Measurements from ENCODE around the gene GATAD2A. TPM values are rescaled to one million over a fixed set of nuclear protein-coding genes. Genes with fewer than 3 reads are reported as not detected.

Gene GATAD2A
- total RNA-seq, 1 donor from 2014 or later, result 135 TPM

DNA sequence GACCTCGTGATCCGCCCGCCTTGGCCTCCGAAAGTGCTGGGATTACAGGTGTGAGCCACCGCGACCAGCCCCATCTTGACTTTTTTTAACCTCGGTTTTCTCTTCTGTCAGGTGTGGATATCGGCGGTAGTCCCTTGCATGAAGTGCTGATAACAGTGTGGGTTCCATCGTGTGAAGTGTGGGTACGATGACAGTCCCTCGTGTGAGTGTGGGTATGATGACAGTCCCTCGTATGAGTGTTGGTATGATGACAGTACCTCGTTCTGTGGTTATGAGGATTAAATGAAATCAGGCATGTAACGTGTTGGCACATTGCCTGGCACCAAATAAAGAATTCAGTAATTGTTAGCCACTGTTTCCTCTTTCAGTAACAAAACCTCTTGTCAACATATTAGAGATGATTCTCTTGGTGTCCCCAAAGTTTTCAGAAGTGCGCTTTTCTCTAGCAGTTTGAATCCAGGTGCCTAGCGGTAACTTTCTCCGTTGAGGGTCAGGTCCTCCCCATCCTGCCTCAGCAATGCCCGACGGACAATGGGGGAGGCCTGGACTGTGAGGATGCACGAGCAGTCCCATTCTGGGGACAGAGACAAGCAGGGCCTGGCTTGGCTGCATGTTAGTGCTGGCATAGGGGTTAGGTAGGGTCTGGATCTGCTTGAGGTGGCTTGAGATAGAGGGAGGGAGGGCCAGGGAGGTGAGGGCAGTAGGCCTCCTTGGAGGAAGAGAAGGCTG lies 15.3 kb downstream of the GATAD2A start:
- intact Hi-C loops (cut with micrococcal nuclease), result no loop called here

DNA sequence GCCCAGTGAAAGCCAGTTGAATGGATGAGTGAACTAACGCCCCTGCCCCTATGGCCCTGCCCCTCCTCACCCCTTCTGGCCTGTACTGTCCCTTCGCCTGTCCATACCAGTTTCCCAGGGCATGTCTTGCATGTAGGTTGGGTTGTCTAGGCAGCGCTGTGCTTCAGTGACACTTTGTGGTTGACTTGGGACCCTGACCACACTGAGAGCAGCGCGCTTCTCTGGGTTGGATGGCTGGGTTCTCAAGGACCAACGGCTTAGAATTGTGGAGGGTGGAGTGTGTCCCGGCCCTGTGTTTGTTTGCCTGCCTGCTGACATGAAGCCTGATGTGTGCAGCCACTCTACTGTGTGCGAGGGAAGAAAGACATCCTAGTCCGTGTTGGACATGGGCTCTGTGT lies 15.8 kb downstream of the GATAD2A start:
- intact Hi-C loops (cut with micrococcal nuclease), result no loop called here

DNA sequence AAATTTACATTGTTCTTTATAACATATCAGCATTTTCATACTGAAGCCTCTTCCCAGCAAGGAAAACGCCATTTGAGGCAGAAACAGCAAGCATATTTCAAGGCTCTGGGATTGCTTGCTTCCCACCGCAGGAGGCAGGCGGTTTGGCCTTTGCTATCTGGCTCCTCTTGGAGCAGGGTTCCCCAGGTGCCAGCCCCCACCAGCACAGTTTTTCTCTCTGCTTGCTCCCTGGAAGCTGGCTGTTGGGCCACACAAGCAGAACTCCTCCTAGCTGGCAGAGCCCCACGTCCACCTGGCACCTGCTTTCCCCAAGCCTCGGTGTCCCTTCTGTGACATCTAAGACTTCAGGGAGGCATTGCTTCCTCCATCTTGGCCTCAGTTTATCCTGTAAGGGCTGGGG lies 16.7 kb downstream of the GATAD2A start:
- intact Hi-C loops (cut with micrococcal nuclease), result no loop called here

DNA sequence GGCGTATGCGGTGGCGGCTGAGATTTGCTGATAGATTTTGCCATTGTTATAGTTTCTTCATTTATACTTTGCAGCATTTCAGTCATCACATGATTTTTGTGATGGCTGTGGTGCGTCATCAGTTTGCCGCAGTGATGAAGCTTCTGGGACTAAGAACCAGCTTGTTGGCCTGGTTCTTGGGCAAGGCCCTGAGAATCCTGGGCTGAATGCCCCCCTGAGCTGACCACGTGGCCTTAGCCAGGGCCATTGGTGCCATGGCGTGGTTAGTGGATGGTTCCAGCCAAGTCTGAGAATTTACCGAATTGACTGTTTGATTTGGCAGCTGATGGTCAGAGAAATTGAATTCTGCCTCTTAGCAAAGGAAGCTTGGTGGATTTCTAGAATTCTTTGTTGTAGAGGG lies 17.8 kb downstream of the GATAD2A start:
- intact Hi-C loops (cut with micrococcal nuclease), result no loop called here

DNA sequence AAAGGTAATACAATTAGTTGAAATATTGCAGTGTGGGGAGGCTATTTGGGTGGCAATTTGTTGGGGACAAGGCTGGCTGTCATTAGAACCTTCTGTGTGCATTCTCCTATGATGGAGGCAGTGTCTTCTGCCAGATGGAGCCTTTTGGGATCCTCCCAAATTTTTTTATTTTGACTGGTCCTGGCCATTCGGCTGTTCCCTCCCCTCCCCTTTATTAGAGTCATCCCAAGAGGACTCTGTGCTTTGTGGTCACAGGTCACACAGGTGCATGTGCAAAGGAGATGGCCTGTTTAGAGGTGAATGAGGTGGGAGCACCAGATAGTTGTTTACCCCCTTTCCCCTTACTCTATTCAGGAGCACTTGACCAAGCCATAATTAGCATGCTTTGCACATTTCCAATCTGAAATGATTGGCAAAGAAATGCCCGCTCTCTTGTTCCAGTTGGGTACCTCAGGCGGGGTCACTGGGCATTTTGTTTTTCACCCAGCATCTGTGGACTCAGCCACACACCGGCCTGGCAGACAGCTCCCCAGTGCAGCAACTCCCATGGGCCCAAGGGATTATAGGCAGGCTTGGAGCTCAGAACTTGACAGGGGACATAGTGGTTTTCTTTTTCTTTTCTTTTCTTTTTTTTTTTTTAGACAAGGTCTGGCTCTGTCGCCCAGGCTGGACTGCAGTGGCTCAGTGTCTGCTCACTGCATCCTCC lies 19.8 kb downstream of the GATAD2A start:
- intact Hi-C loops (cut with micrococcal nuclease), result no loop called here

DNA sequence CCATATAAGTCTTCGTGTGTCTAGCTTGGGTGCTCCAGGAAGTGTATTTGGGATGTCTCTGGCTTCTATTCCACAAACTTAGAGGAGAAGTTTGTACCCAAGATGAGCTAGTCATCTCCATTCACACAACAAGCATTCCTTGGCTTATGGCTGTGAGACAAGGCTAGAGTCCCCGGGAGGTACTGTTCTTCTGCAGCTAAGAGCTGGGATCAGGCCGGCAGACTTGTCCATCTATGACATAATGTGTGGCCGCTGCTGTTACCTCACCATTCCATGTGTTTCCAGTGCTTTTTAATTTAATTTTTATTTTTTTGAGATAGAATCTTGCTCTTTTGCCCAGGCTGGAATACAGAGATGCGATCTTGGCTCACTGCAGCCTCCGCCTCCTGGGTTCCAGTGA lies 20.7 kb downstream of the GATAD2A start:
- intact Hi-C loops (cut with micrococcal nuclease), result no loop called here

DNA sequence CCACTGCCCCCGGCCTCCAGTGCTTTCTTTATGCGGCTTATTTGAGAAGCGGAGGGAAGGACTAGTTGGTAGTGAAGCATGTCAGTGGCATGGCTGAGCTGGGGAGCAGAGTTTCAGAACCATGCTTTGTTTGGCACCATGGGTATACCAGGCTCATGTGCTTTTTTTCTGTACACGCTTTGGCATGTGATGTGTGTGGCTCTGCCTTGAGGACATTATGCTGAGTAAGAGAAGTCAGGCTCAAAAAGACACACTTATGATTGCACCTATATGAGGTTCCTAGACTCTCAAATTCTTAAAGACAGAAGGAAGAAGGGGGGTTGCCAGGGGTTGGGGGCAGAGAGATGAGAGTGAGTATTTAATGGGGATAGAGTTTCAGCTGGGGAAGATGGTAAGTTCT lies 21.3 kb downstream of the GATAD2A start:
- intact Hi-C loops (cut with micrococcal nuclease), result no loop called here

DNA sequence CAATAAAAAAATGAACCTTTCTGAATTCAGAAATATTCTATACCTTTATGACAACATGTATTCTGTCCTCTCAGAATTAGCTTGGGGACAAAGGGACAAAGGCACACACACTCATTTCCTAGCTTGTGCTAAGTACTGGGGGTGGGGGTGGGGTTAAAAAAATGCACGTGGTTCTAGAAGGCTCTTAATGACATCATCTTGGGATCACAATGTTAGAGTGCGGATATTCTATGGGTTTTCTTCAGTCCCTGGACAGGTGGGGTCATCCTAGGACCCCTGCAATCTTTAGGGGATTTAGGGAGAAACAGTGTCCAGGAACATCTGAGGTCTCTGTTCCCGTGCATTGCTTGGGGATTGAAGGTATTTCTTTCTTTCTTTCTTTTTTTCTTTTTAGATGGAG lies 21.8 kb downstream of the GATAD2A start:
- intact Hi-C loops (cut with micrococcal nuclease), result no loop called here

DNA sequence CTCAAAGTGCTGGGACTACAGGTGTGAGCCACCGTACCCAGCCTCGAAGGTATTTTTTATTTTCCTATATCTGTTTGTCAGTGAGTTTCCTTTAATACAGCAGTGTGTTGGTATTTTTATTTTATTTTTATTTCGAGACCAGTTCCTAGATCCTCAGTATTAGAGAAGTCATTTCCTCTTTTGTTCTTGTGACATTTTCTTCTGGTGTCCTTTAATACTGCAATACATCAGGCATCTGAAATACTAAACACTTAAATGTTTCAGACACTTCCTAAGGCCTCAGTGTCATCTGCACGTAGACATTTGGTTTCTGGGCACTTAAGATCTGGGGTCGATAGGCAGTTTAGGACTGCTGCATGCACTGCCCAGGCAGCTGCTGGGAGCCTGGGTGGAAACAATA lies 22.5 kb downstream of the GATAD2A start:
- intact Hi-C loops (cut with micrococcal nuclease), result no loop called here

DNA sequence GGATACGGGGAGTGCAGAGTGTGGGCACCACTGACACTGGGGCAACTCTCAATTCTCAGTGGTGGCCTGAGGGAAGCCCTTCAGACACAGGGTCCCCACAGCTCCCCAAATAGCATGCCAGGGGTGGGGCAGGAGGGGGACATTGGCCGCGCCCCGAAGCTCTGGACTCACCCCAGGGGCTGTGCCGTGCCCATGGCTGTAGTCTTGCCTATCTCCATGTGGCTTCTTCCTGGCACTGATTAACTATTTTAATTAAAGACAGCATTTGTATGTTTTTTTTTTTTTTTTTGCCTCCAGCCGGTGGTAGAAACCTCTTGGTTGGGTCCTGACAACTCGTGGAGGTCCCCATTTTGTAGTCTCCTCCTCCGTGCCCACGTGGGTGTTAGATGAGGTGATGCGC lies 23.3 kb downstream of the GATAD2A start:
- intact Hi-C loops (cut with micrococcal nuclease), result no loop called here

DNA sequence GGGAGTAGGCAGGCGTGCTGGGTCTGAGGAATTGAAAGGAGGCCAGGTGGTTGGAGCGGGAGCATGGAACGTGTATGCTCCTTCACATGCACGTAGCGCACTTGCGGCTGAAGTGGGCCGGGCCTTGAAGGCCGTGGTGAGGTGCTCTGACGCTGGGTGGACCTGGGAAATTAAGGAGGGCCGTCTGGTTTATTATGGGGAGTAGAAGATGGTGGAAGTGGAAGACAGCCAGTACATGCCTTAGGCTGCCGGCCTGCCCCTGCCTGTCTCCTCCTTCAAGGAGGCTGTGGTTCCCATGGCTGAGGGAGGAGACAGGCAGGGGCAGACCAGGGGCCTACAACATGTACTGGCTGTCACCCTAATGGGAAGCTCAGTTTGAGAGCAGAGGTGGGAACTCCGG lies 23.9 kb downstream of the GATAD2A start:
- intact Hi-C loops (cut with micrococcal nuclease), result no loop called here

DNA sequence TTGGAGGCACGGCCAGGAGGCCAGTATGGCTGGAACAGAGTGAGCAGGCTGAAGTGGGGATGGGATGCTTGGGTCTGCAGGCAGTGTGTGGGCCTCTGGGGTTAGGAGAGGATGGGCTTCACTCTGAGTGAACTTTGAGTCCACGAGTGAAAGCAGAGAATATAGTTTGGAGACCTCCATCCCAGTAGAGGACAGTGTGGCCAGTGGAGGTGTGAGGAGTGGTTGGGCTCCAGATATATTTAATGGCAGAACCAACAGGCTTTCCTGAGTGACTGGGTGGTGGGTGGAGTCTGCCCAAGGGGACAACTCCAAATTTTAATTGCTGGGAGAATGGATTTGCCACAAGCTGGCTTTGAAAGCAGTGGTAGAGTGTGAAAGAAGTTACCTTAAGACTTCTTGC lies 27.3 kb downstream of the GATAD2A start:
- intact Hi-C loops (cut with micrococcal nuclease), result no loop called here

DNA sequence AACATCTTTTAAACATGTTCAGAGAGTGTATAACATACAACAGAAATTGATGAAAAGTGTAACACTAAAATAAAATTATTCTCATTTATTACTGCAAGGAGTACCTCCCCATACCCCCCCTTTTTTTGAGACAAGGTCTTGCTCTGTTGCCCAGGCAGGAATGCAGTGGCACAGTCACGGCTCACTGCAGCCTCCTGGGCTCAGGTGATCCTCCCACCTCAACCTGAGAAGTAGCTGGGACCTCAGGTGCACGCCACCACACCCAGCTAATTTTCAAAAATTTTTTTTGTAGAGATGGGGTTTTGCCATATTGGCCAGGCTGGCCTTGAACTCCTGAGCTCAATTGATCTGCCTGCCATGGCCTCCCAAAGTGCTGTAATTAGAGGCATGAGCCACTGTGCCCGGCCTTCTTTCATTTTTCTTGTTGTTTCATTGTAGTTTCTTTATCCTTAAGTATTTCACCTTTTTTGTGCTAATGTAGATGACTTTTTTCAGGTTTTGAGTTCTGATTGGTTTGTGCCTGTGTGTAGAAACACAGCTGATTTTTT lies 28.3 kb downstream of the GATAD2A start:
- intact Hi-C loops (cut with micrococcal nuclease), result no loop called here

DNA sequence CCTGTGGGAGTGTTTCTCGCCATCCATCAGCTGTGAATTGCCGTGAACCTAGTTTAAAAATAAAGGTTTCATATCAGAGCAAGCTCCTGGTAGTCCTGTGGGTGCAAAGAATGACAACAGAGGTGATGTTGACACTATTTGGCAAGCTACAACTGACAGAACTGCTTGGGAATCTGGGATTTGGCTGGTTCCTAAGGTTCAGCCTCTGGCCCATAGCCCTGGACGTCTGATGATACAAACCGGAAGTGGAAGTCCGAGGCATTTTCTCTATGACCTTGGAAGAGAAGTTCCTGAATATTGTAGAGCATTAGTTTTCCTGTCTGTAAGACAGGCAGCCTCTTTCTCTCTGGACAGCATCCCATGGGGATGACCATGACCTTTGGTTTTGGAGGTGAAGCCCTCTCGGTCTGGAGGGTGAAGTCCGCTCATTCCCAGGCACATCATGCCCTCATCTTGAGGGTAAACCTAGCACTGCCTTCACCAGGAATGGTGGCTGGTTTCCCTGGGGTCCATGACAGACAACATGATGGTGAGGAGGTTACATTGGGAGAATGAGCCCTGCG lies 29.1 kb downstream of the GATAD2A start:
- intact Hi-C loops (cut with micrococcal nuclease), result no loop called here

DNA sequence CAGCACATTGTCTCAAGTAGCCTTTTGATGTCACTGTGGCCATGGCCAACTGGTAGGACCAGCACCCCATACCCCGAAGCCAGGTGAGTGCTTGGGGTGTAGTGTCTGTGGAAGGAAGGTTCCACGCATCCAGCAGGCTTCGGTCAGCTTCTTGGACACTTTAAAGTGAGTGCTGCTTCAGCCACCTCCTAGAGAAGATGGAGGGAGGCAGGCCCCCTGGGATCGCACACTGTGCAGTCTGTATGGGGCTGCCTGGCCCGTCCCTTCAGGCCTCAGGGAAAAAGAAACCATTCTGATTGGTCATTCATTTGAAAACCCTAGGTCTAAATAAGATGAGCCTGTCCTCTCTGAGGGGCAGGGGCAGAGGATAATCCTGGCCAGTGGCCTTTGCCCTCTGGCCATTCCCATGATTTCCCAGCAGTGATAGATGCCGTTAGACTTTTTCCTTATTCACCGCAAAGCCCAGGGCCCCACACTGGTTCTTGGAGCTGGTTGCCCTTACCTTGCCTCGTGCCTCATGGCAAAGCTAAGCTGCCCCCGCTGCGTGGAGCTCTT lies 30.7 kb downstream of the GATAD2A start:
- intact Hi-C loops (cut with micrococcal nuclease), result no loop called here

DNA sequence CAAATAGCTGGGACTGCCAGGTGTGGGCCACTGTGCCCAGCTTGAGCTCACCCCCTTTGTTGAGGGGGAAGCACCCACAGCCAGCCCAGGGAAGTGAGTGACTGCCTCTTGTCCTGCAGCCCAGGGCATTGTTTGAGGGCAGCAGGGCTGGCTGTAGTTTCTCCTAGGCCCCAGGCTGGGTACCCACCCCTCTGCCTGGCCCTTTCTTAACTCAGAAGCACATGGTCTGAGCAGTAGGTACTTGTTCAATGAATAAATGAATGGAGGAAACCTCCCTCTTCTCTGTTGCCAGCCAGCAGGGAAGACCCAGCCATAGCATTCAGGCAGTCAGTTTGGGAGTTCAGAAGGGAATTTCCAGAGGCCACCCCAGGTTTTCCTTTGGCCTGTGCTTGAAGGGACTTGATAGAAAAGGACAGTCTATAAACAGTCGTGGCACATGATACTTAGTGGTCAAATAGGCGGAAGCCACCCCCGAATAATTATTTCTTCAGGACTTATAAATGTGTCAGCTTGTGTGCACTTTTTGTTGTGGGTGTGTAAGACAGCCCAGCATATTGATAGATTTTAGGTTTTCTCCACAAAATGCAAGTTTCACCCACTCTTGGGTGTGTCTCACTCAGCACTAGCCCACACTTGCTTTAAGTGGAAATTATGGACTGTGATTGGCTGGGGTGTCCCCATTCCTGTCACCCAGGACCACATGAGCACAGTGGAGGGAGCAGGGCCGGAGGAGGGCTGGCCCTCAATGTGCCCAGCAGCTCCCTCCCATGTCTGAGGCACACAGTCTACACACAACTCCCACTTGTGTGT lies 33.1 kb downstream of the GATAD2A start:
- intact Hi-C loops (cut with micrococcal nuclease), result no loop called here

DNA sequence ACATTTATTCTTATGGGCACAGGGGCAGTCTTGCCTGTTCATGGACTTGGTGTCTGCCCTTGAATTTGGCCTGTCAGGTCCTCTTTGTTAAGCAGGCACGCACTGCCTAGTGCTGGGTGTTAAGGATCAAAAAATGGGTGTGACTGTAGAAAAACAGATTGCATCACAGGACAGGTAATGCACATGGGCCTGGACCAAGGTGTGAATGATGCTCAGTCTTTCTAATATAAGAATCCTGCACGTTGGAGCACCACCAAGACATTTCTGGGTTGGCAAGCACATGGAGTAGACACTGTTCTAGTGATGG lies 33.7 kb downstream of the GATAD2A start:
- intact Hi-C loops (cut with micrococcal nuclease), result no loop called here

DNA sequence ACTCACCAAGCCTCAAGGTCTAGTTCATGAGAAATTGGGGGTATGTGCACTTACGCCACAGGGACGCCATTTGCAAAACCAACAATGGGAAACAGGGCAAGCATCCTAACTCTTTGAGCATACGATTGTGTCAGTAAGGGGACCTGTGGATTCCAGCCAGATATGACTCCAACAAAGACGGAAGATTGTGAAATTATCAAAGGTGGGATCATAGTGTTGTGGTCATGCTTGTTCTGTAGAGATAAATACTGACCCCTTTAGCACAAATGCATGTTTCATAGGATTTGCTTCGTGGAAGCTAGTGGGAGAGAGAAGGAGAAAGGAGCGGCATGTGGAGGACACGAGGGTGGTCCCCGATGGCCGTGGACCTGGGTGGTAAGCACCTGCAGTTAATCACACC lies 37.8 kb downstream of the GATAD2A start:
- intact Hi-C loops (cut with micrococcal nuclease), result no loop called here

DNA sequence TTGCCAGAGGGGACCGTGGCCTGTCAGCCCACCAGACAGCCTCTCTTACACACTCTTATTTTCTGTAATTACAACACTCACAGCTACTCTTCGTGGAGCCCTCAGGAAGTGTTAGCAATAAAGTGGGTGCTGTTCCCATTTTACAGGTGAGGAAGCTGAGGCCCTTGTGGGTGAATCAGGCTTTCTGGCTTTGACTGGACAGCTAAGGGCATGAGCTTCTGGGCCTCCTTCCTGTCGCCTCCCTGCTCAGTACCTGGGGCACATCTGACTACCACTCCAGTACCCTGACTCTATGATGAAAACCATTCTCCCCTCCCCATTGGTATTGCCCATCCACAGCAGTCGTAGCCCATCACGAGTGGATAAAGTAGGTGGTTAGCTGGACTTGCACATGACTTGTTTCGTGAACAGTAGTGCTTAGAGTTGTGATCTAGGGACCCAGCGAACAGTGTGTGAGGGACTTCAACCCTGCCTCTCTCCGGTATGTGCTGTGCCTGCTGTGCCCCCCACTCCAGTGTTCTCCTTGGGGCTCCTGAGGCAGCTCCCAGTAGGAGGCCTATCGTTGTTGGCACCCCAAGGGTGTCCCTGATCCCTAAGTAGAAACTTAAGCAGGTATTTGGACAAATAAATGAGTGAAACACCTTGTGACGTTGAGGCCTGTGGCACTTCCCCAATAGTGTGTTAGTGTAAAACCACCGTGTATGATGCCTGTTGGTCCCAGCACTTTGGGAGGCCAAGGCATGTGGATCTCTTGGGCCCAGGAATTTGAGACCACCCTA lies 38.6 kb downstream of the GATAD2A start:
- intact Hi-C loops (cut with micrococcal nuclease), result loop anchor here (1.0 kb wide), 1 partner anchor 38 kb away; no protein-coding TSS in a partner anchor

DNA sequence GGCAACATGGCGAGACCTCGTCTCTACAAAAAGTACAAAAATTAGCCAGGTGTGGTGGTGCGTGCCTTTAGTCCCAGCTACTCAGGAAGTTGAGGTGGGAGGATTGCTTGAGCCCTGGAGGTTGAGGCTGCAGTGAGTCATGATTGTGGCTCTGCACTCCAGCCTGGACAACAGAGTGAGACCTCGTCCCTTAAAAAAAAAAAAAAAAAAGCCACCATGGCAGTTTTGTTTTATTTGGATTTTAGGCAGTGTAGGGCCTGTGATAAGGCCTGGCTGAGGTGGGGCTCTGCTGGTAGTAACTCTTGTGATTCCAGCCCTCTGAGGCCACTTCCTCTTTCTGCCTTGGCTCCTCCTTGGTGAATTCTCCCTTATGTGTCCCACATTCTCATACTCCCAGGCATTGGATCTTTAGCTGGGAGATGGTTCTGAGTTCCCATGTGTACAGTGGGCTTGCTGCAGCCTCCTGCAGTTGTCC lies 39.2 kb downstream of the GATAD2A start:
- intact Hi-C loops (cut with micrococcal nuclease), result loop anchor here (1.0 kb wide), 1 partner anchor 38 kb away; no protein-coding TSS in a partner anchor

DNA sequence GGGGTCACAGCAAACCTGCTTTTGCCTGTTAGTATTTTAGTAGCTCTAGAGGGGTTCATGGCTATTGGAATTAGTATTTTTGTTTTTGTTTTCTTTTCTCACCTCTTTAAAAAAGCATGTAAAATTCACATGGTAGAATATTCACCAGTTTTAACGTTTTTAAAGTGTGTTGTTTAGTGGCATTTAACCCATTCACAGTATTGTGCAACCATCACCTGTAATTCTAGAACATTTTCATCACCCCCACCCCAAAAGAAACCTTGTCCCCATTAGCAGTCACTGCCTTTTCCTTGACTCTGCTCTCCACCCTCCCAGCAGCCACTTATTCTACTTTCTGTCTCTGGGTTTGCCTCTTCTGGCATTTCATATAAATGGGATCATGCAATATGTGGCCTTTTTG lies 39.8 kb downstream of the GATAD2A start:
- intact Hi-C loops (cut with micrococcal nuclease), result no loop called here
